ENCODE results near the gene ANXA11. TPM values are rescaled to one million over a fixed set of nuclear protein-coding genes. Genes with fewer than 3 reads are reported as not detected.

ANXA11 gene
- total RNA-seq, 1 experiment from 2014 or later, result 68.1 TPM

- Histone ChIP-seq H4K8ac (replicated peaks; ENCODE audit: insufficient read length, low read depth, low read length) (no peak overlapping the region), H2BK20ac (ENCODE audit: low read depth, low read length, poor library complexity, severe bottlenecking) (no peak overlapping the region), H3K4me2 (ENCODE audit: insufficient read depth, insufficient read length, low read length) (no peak overlapping the region), H3K56ac (ENCODE audit: insufficient read length, low read depth, low read length) (no peak overlapping the region), H3K14ac (ENCODE audit: insufficient read depth, low read length) (no peak overlapping the region), H3K18ac (ENCODE audit: insufficient read length, low read depth, low read length) (no peak overlapping the region), H3K4ac (ENCODE audit: low read depth, low read length) (no peak overlapping the region), H3K23ac (ENCODE audit: insufficient read length, low read depth, low read length) (no peak overlapping the region), H3K9me3 (ENCODE audit: control insufficient read depth, low read depth, low read length) (no peaks in the 10 kb centered on the region), H3K27ac (ENCODE audit: insufficient read length, low read depth, low read length) (no peak overlapping the region), H3K9ac (ENCODE audit: extremely low read depth, insufficient read length, low read length) (no peak overlapping the region), H3K4me1 (ENCODE audit: insufficient read depth, low read length) (no peaks in the 10 kb centered on the region; the same call in 1 of the 2 replicates), H4K20me1 (ENCODE audit: control insufficient read depth, insufficient read depth, insufficient read length) (no peaks in the 10 kb centered on the region), H2BK120ac (ENCODE audit: low read depth, low read length, poor library complexity, severe bottlenecking) (no peak overlapping the region), H3K23me2 (ENCODE audit: insufficient read length, low read depth, low read length, poor library complexity, severe bottlenecking) (no peaks in the 10 kb centered on the region), H3K79me2 (ENCODE audit: insufficient read depth, low read length) (no peaks in the 10 kb centered on the region; the same call in 1 of the 2 replicates), H3K27me3 (ENCODE audit: insufficient read depth, low read length) (no peaks in the 10 kb centered on the region), H2BK12ac (ENCODE audit: insufficient read length, low read depth, low read length) (no peak overlapping the region), H3T11ph (ENCODE audit: low read length) (no peak overlapping the region), H2BK5ac (ENCODE audit: insufficient read length, low read length) (no peak overlapping the region), H2AFZ (ENCODE audit: low read length) (no peak overlapping the region), H2BK15ac (ENCODE audit: low read depth, low read length) (no peak overlapping the region), H3K79me1 (ENCODE audit: insufficient read depth, low read depth, low read length, poor library complexity, severe bottlenecking) (no peaks in the 10 kb centered on the region), H4K5ac (ENCODE audit: insufficient read length, low read depth, low read length) (no peak overlapping the region), H4K91ac (ENCODE audit: insufficient read length, low read depth, low read length) (no peak overlapping the region), H2AK5ac (ENCODE audit: insufficient read length, low read length) (no peak overlapping the region)
- TF ChIP-seq, protein P1, sequence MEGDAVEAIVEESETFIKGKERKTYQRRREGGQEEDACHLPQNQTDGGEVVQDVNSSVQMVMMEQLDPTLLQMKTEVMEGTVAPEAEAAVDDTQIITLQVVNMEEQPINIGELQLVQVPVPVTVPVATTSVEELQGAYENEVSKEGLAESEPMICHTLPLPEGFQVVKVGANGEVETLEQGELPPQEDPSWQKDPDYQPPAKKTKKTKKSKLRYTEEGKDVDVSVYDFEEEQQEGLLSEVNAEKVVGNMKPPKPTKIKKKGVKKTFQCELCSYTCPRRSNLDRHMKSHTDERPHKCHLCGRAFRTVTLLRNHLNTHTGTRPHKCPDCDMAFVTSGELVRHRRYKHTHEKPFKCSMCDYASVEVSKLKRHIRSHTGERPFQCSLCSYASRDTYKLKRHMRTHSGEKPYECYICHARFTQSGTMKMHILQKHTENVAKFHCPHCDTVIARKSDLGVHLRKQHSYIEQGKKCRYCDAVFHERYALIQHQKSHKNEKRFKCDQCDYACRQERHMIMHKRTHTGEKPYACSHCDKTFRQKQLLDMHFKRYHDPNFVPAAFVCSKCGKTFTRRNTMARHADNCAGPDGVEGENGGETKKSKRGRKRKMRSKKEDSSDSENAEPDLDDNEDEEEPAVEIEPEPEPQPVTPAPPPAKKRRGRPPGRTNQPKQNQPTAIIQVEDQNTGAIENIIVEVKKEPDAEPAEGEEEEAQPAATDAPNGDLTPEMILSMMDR (conservative IDR thresholded peaks at IDR 0.05), result no peak
- Mint-ChIP-seq H3K27me3 (ENCODE audit: low read depth) (peaks cover 1% of the 10 kb centered on the region; the same call in 1 of the 2 replicates), H3K4me1 (peaks cover 17 to 30% of the 10 kb centered on the region in 2 experiments), H3K27ac (peak overlapping the region in 2 of 3 experiments; percentile 70 to 96; a peak in 2 of 7 replicates), H3K4me3 (no peak overlapping the region), H3K9me3 (no peaks in the 10 kb centered on the region), H3K36me3 (ENCODE audit: insufficient read depth in 1 of 3, low read depth in 3 of 3) (peaks cover 4 to 20% (median 14%) of the 10 kb centered on the region in 3 experiments; a peak in 6 of 7 replicates)
- no CpG with 5 or more reads among the region's 8 CpGs for WGBS (ENCODE audit: extremely low coverage, insufficient read length, low lambda C conversion rate)
- no peak for DNase-seq
Measured at GRCh38 chr10:80167471-80168161, 37.7 kb downstream of the ANXA11 start.

All from H9 (cell line).